ENCODE data around the gene CBX1. TPM values are rescaled to one million over a fixed set of nuclear protein-coding genes. Genes with fewer than 3 reads are reported as not detected.

The CBX1 gene
- total RNA-seq, 1 experiment from 2014 or later: 157 TPM

- Histone ChIP-seq H3K4me3 (ENCODE audit: low read depth in 2 of 2, low read length in 2 of 2) (no peak overlapping the region), H3K9me3 (ENCODE audit: control insufficient read depth, insufficient read depth, low read depth, low read length) (no peaks in the 10 kb centered on the region), H3K27ac (ENCODE audit: low read length) (no peak overlapping the region), H3K36me3 (ENCODE audit: control insufficient read depth, insufficient read depth, low read length) (no peaks in the 10 kb centered on the region), H3K27me3 (ENCODE audit: control insufficient read depth, insufficient read depth, low read length) (no peaks in the 10 kb centered on the region), H3K4me1 (ENCODE audit: control insufficient read depth, insufficient read depth, low read length) (peaks cover 17% of the 10 kb centered on the region)
- DNase-seq (ENCODE audit: low read depth, low spot score) (no peak), ATAC-seq (no peak)
- ChIA-PET POLR2A (no interaction called here), CTCF (interaction anchor here (0.9 kb wide), 1 partner anchor 18 kb away, joined by 3 read pairs; the partner anchor contains the start of gene NFE2L1)
- TF ChIP-seq POLR2AphosphoS5 (IDR thresholded peaks at IDR 0.05; ENCODE audit: low read depth, low read length): no peak
- TF ChIP-seq REST (IDR thresholded peaks at IDR 0.05; ENCODE audit: insufficient read depth in 1 of 2, low read depth in 2 of 2, low read length in 1 of 2): no peak
- TF ChIP-seq SIN3A (IDR thresholded peaks at IDR 0.05; ENCODE audit: borderline replicate concordance, insufficient read depth, low read depth, low read length): no peak
- TF ChIP-seq, protein P1, sequence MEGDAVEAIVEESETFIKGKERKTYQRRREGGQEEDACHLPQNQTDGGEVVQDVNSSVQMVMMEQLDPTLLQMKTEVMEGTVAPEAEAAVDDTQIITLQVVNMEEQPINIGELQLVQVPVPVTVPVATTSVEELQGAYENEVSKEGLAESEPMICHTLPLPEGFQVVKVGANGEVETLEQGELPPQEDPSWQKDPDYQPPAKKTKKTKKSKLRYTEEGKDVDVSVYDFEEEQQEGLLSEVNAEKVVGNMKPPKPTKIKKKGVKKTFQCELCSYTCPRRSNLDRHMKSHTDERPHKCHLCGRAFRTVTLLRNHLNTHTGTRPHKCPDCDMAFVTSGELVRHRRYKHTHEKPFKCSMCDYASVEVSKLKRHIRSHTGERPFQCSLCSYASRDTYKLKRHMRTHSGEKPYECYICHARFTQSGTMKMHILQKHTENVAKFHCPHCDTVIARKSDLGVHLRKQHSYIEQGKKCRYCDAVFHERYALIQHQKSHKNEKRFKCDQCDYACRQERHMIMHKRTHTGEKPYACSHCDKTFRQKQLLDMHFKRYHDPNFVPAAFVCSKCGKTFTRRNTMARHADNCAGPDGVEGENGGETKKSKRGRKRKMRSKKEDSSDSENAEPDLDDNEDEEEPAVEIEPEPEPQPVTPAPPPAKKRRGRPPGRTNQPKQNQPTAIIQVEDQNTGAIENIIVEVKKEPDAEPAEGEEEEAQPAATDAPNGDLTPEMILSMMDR (IDR thresholded peaks at IDR 0.05): no peak
- no peak for TF ChIP-seq TCF7L2 (IDR thresholded peaks at IDR 0.05; ENCODE audit: low read depth, low read length)
- in situ Hi-C loops (cut with HindIII; ENCODE audit: low pct_unique_long_range_greater_than_20kb, low sequenced_read_pairs): no loop called here
- BruUV-seq (replicated peaks): no TSS peak
- intact Hi-C loops (cut with micrococcal nuclease; ENCODE audit: unreplicated experiment): no loop called here
Measured at GRCh38 chr17:48030531-48030930, 70.7 kb downstream of the CBX1 start.

DNA sequence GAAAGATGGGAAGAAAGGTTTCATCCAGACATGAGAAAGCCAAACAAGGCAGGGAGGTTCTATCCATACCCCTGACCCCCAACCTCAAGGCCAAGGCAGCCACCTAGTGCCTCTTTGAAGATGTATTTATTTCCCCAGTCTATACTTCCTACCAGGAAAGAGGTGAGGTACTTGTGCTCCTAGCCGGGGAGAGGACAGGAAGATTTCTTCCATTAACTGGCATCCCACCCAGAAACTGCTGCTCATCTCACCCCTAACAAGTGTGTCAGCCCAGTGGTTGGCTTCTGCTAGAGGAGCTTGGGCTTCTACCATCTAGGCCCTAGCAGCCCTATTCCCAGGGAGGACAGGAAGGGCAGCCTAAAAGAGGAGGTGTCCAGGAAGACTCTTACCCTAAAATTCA lies 72.5 kb downstream of the CBX1 start:
- Histone ChIP-seq H3K9me3 (ENCODE audit: control insufficient read depth, insufficient read depth, low read depth, low read length) (no peaks in the 10 kb centered on the region), H3K36me3 (ENCODE audit: control insufficient read depth, insufficient read depth, low read length) (no peaks in the 10 kb centered on the region), H3K4me3 (ENCODE audit: low read depth in 2 of 2, low read length in 2 of 2) (no peak overlapping the region), H3K27me3 (ENCODE audit: control insufficient read depth, insufficient read depth, low read length) (no peaks in the 10 kb centered on the region), H3K4me1 (ENCODE audit: control insufficient read depth, insufficient read depth, low read length) (peaks cover 25% of the 10 kb centered on the region), H3K27ac (ENCODE audit: low read length) (no peak overlapping the region)
- ATAC-seq (no peak), DNase-seq (ENCODE audit: low read depth, low spot score) (no peak)
- in situ Hi-C loops (cut with HindIII; ENCODE audit: low pct_unique_long_range_greater_than_20kb, low sequenced_read_pairs): no loop called here
- intact Hi-C loops (cut with micrococcal nuclease; ENCODE audit: unreplicated experiment): loop anchor here (10.0 kb wide), 1 partner anchor 586 kb away; the partner anchor contains the start of genes HOXB7 and HOXB8
- no TSS peak for BruUV-seq (replicated peaks)
- ChIA-PET CTCF (no interaction called here), POLR2A (no interaction called here)
- no peak for TF ChIP-seq REST (IDR thresholded peaks at IDR 0.05; ENCODE audit: insufficient read depth in 1 of 2, low read depth in 2 of 2, low read length in 1 of 2)
- no peak for TF ChIP-seq SIN3A (IDR thresholded peaks at IDR 0.05; ENCODE audit: borderline replicate concordance, insufficient read depth, low read depth, low read length)
- TF ChIP-seq, protein P1 (IDR thresholded peaks at IDR 0.05): no peak
- no peak for TF ChIP-seq POLR2AphosphoS5 (IDR thresholded peaks at IDR 0.05; ENCODE audit: low read depth, low read length)
- no peak for TF ChIP-seq TCF7L2 (IDR thresholded peaks at IDR 0.05; ENCODE audit: low read depth, low read length)
